Neural crest cell (in vitro differentiated cells): ENCODE measurements around the gene DDX54. TPM values are rescaled to one million over a fixed set of nuclear protein-coding genes. Genes with fewer than 3 reads are reported as not detected.
A peak's percentile ranks its signal among the peaks of the same experiment; 100 is the strongest.

Source experiments
- DNase-seq: peaks from one replicate; pipeline ENCODE4 v3.0.0; 2021; ENCODE audit warnings: low read depth, mixed read lengths, low spot score
- H3K27ac Mint-ChIP-seq: one replicate; pipeline ENCODE4 v1.8.0; 2021; ENCODE audit warnings: mild to moderate bottlenecking, mixed read lengths; ENCODE audit not compliant: unreplicated experiment
- H3K27me3 Mint-ChIP-seq: 2 replicates; pipeline ENCODE4 v1.8.0; 2021; ENCODE audit warnings: low read depth, mild to moderate bottlenecking, mixed read lengths
- H3K36me3 Mint-ChIP-seq: 2 replicates; pipeline ENCODE4 v1.8.0; 2021; ENCODE audit warnings: low read depth, mild to moderate bottlenecking, mixed read lengths
- H3K4me1 Mint-ChIP-seq: 2 replicates; pipeline ENCODE4 v1.8.0; 2021; ENCODE audit warnings: mixed read lengths
- H3K4me3 Mint-ChIP-seq: one replicate; pipeline ENCODE4 v1.8.0; 2021; ENCODE audit warnings: mild to moderate bottlenecking, mixed read lengths
- H3K9me3 Mint-ChIP-seq: 2 replicates; pipeline ENCODE4 v1.8.0; 2021; ENCODE audit warnings: mixed read lengths
- CTCF ChIP-seq: fragments of 200-600 bp; sonication (generic); conservative IDR thresholded peaks from 2 replicates; pipeline ENCODE4 v1.5.0; 2021; ENCODE audit warnings: antibody characterized with exemption, mild to moderate bottlenecking
- long read RNA-seq: library from polyadenylated mRNA; unstranded; transcript quantifications from one replicate; pipeline ENCODE4 v2.0.0, GENCODE V29; 2020
- total RNA-seq: library from RNA; stranded (reverse); gene quantifications from 2 replicates; pipeline ENCODE4 v1.2.1, GENCODE V29; 2021

DDX54 gene
- total RNA-seq: 68.5 and 69.7 TPM in 2 replicates
- long read RNA-seq, full-length matches to known transcripts: 12 of 14 reads
- long read RNA-seq, partial matches to known transcripts: 2 of 14 reads
- long read RNA-seq, other reads (novel, unspliced or antisense): 0 of 14 reads

GRCh38 chr12:113185180-113186032 is at the start of gene DDX54, which contains the start of gene RITA1:
Gene DDX54, minus strand, starts transcription at chr12:113185478. Its CDS starts 27 bp downstream, at chr12:113185451.
Gene RITA1, plus strand, starts transcription at chr12:113185721. Its CDS starts 1,026 bp downstream, at chr12:113186747.
- TF ChIP-seq CTCF: no peak
- no peaks in the 10 kb centered on the region for H3K9me3 Mint-ChIP-seq
- H3K4me1 Mint-ChIP-seq: peaks cover 22% of the 10 kb centered on the region
- no peaks in the 10 kb centered on the region for H3K27me3 Mint-ChIP-seq
- peak within 1 kb of the TSS; percentile 91 for H3K27ac Mint-ChIP-seq
- H3K36me3 Mint-ChIP-seq: peaks cover 5% of the 10 kb centered on the region
- peak; percentile 80 for DNase-seq
- peak within 1 kb of the TSS; percentile 96 for H3K4me3 Mint-ChIP-seq

- H3K27me3 Mint-ChIP-seq: no peaks in the 10 kb centered on the region
- H3K4me3 Mint-ChIP-seq: no peak overlapping the region
- no peak for DNase-seq
- no peak for TF ChIP-seq CTCF
- peaks cover 12% of the 10 kb centered on the region for H3K4me1 Mint-ChIP-seq
- no peak overlapping the region for H3K27ac Mint-ChIP-seq
- no peaks in the 10 kb centered on the region for H3K9me3 Mint-ChIP-seq
- H3K36me3 Mint-ChIP-seq: peaks cover 5% of the 10 kb centered on the region
These were observed 49.2 kb upstream of the DDX54 start for GRCh38 chr12:113234483-113234882.

- no peak for TF ChIP-seq CTCF
- H3K4me3 Mint-ChIP-seq: no peak overlapping the region
- peaks cover 16% of the 10 kb centered on the region for H3K4me1 Mint-ChIP-seq
- DNase-seq: no peak
- peak overlapping the region; percentile 31 for H3K27ac Mint-ChIP-seq
- H3K9me3 Mint-ChIP-seq: no peaks in the 10 kb centered on the region
- peaks cover 3% of the 10 kb centered on the region for H3K36me3 Mint-ChIP-seq
- H3K27me3 Mint-ChIP-seq: no peaks in the 10 kb centered on the region
These were observed 48.7 kb upstream of the DDX54 start for GRCh38 chr12:113233967-113234366.

GRCh38 chr12:113232840-113233585 is 47.7 kb upstream of the DDX54 start:
- Mint-ChIP-seq H3K4me3 (no peak overlapping the region), H3K27ac (no peak overlapping the region), H3K36me3 (peaks cover 3% of the 10 kb centered on the region), H3K9me3 (no peaks in the 10 kb centered on the region), H3K4me1 (peaks cover 21% of the 10 kb centered on the region), H3K27me3 (no peaks in the 10 kb centered on the region)
- no peak for DNase-seq
- no peak for TF ChIP-seq CTCF

GRCh38 chr12:113232089-113232839 is 47.0 kb upstream of the DDX54 start:
- no peak for TF ChIP-seq CTCF
- no peak overlapping the region for H3K27ac Mint-ChIP-seq
- H3K4me3 Mint-ChIP-seq: no peak overlapping the region
- peaks cover 3% of the 10 kb centered on the region for H3K36me3 Mint-ChIP-seq
- H3K27me3 Mint-ChIP-seq: no peaks in the 10 kb centered on the region
- H3K4me1 Mint-ChIP-seq: peaks cover 21% of the 10 kb centered on the region
- DNase-seq: no peak
- H3K9me3 Mint-ChIP-seq: no peaks in the 10 kb centered on the region
